Activated T-cell treated with anti-CD3 and anti-CD28 coated beads for 4 hours (primary cell): ENCODE results near the gene PEX3.
A peak's percentile ranks its signal among the peaks of the same experiment; 100 is the strongest.
"Not testable (repeated sequence)": the region's sequence is repeated elsewhere in the genome, so short reads cannot be mapped to it uniquely, and the experiment has no call there.

Experiments used
- DNase-seq: peaks from one replicate; pipeline ENCODE4 v3.0.0-alpha.2; 2020

PEX3 gene, protein sequence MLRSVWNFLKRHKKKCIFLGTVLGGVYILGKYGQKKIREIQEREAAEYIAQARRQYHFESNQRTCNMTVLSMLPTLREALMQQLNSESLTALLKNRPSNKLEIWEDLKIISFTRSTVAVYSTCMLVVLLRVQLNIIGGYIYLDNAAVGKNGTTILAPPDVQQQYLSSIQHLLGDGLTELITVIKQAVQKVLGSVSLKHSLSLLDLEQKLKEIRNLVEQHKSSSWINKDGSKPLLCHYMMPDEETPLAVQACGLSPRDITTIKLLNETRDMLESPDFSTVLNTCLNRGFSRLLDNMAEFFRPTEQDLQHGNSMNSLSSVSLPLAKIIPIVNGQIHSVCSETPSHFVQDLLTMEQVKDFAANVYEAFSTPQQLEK

DNA sequence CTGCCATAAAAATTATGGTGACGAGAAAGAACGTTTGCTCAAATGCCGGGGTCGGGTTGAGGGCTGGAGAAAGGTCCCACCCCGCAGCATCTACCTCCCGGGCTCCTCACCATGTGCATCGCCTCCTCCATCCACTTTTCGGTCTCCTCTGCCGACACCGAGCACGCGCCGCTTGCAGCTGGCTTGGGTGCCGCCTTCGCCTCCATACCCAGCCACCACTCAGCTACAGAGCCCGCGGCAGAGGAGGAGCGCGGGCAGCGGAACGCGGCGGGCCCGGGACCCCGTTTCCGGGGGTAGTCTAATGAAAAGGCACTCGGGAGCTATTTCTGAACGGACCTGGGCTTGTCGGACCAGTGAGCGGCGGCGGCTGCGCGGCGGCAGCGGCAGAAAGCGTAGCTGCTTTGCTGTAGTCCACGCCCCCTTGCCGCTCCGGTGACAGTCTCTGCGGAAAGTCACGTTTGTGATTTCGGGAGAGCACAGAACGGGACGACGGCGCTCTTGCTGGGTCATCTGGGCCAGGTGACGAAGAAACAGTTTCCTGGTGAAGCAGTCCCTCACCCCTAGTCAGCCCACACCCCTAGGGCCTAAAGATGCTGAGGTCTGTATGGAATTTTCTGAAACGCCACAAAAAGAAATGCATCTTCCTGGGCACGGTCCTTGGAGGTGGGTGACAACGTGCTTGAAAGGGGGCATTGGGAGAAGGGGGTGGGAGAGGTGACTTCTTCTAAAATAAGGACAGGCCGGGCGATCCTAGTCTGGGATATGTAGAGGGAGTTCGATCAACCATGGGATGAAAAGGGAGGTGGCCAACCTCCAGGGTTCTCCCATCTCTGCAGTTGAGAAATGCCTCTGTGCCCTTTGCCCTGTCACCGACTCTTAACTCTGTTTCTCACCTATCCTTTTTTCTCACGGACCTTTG lies at the start of gene PEX3, which contains the start of gene ADAT2:
Gene PEX3 (plus strand): TSS at position 353 of the 919 bp plus-strand sequence. CDS start 238 bp downstream, at position 591.
Gene ADAT2 (minus strand): TSS at position 243 of the 919 bp plus-strand sequence. CDS start 37 bp downstream, at position 206.
- peak; percentile 82 for DNase-seq

DNA sequence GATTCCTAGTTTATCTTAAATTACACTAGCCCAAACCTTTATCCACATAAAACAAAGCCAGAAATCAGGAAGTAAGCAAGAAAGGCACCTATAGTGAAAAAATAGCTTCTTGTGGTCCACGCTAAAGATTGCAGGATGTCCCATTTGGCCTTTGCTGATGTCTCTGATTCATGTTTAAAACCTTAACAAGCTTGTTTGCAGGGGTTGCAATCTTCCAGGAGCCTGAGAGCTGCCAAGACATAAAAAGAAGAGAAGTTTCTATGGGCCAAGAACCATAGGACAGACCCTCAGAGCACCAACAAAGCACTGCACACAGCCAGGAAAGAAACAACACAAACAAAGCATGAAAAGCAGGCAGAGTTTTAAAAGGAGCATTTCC lies 49.5 kb upstream of the PEX3 start:
- DNase-seq: no peak

DNA sequence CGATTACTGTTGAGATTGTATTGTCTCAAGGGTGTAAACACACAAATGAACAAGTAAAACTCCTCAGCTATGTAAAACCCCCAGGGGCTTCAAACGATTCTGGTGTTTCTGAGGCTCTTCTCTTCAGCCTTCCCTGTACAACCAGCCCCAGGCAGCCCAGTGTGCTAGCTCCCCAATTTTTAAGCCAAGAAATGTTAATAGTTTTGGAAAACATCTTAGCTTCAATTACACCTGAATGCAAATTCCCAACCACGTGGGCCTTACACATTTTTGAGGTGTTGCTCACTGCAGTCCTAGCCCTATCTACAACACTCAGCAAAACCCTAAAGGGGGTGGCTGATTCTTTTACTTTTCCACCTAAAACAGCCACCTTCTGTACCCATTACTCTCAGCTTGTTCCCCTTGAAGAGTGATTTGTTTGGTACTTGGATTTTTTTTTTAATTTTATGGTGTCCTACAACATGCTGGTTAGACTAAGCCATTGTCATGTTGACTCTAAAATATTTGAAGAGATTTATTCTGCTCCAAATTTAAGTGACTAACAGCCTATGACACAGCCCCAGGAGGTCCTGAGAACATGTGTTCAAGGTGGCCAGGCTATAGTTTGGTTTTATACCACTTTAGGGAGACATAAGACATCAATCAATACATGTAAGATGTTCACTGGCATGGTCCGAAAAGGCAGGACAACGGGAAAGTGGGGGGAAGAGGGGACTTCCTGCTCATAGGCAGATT lies 48.8 kb upstream of the PEX3 start:
- no peak for DNase-seq

DNA sequence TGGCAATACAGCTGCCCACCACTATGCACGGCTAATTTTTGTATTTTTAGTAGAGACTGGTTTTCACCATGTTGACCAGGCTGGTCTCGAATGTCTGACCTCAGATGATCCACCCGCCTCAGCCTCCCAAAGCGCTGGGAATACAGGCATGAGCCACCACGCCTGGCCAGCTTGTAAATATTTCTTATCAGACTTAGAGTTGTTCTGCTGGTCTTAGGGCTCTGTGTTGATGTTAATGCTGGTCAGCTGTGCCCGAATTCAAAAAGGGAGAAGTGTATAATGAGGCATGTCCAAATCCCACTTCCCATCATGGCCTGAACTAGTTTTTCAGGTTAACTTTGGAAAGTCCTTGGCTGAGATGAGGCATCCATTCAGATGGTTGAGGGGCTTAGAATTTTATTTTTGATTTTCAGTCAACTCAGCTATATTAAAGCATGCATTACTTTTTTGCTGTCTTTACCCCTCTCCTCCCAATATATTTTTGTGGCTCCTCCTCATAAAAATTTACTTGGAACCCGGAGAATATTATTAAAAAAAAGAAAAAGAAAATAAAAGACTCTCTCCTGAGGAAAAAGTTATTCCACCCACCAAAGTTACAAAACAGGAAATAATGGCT lies 47.8 kb upstream of the PEX3 start:
- DNase-seq: no peak

DNA sequence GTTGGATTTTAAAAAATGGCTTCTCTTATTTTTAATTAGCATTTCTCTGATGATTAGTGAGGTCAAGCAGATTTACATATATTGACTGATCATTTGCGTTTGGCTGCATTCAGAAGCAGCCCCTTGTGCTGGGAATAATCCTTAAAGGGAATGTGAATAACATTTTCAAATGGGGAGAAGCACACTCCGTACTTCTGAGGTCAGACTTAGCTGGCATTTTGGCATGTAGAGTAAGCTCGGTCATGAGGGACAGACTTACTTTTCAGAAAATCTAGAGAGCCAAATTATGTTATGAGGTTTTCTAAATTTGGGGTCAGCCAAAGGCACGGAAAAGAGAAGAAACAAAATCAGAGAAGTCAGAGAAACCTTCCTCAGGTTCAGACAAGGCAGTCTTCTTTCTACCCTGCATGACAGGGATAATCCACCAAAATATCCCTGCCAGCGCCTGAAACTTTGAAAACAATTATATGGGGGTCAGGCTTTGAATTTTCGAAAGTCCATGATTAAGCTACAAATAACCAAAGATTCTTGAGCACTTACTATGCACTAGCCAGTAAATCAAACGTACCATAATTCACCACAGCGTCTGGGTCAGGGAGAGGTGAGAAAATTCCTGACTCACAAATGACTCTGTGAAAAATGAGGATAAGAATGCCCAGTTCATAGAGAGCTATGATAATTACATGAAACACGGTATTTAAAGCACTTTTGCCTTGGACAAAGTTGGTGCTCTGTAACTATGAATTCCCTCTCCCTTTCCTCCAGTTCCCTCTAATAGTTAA lies 45.0 kb upstream of the PEX3 start:
- no peak for DNase-seq

DNA sequence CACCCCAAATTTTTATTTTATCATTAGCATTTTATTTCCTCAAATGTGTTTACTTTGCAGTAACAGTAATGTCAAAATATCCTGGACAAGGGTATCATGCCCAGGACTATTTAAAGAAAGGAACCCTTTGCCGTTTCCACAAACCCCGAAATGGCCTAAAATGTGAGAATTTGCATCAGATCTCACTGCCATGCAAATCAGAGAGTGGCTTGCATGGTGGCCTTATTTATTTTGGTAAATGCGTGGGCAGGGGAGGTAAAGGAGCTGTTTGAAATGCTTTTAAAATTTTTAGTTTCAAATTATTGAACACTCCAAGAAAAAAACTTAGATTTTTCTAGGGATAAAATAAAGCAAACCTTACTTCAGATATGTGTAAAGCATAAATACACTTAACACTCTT lies 43.9 kb upstream of the PEX3 start:
- DNase-seq: no peak

DNA sequence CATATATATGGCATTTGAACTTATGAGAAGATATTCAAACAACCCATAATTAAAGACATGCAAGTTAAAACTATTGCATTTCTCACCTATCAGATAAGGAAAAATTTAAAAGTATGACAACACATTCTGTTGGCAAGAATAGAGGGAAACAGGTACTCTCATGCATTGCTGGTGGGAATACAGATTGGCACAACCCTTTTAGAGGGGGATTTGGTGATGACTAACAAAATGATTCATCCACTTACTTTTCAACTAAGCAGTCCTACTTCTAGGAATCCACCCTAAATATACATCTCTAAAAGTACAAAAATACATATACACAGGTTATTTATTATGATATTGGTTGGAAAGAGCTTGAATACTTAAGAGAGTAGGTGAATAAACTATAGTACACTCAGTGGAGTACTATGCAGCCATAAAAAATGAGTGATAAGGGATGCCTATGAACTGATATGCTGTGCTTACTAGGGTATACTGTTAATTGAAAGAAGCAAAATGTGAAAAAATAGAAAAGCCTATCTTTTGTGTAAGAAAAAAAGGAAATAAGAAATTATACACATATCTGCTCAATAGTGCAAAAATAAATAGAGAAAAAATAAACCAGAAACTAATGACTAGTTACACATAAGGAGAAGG lies 42.3 kb upstream of the PEX3 start:
- DNase-seq: no peak

DNA sequence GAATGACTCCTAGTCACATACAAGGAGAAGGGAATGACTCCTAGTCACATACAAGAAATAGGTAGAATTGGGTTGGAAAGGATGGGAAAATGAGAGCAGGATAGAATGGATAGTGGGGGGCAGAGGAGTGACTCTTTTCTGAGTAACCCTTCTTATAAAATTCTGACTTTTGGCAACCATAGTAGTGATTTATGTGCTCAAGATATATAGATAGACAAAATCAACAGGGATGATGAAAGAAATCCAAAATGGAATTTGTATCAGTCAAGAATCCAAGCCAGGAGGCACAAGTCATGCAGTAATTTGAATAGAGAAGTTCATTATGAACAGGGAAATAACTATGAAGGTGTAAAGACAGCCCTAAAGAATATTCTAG lies 41.8 kb upstream of the PEX3 start:
- no peak for DNase-seq

DNA sequence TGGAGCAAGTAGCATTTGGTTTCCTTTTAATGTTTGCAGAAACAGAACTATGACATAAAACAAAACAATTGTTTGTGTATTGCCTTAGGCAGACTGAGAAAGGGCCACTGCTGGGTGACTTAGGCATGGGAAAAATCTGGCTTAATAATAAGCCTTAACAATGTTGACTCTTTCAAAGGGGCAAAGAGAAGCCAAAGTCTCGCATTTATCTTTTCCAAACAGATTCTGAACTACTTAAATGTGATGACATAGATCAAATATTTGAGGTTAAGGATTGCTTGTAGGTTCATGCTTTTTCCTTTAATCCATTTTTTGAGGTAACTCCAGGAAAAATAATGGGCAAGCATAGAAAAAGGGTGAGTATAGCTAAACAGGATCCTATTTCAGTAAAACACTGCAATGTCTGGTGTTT lies 39.7 kb upstream of the PEX3 start:
- DNase-seq: no peak

DNA sequence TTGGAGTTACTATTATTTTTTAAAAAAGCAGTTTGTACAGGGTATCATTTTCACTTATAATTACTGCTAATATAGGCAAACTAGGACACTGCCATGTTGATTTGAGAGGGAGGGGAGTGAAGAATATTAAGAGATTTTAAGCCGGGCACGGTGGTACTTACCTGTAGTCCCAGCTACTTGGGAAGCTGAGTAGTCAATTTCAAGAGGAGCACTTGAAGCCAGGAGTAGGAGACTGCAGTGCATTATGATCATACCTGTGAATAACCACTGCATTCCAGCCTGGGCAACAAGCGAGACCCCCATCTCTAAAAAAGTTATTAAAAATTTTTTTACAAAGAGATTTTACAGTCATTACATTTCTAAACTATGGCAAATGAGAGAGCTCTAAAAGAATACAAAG lies 35.8 kb upstream of the PEX3 start:
- DNase-seq: no peak

DNA sequence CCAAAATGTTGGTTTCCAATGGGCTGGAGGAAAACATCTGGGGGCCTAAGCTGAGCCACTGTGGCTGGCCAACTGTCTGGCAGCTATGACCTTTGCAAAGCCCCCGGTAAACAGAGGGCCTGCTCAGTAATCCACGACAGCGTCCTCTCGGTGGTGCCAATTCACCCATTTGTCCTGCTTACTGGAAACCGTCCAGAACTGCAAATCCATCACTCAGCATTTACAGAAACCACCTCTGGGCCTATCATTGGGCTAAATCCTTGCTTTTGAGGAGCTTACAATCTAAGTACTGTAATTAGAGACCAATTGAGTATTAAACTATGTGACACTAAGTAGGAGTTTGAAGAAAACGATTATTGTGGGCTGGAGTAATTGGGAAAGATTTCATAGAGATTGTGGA lies 31.1 kb upstream of the PEX3 start:
- DNase-seq: no peak

DNA sequence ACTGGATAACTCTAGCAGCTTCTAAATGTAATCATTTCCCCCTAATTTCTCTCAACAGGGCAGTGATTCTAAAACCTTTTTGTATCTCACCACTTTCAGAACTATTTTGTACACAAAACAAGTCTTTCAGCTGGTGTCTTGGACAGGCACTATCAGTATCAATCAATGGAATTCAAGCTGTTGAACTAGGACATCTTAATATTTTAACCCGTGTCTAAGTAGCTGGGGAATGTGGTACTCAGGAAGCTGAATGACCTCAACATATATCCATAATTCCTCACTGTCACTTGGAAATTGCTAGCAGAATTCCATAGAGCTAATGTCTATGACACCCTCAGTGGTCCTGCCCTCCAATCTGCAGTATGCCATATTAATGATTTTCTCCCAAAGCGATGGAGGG lies 24.6 kb upstream of the PEX3 start:
- no peak for DNase-seq

DNA sequence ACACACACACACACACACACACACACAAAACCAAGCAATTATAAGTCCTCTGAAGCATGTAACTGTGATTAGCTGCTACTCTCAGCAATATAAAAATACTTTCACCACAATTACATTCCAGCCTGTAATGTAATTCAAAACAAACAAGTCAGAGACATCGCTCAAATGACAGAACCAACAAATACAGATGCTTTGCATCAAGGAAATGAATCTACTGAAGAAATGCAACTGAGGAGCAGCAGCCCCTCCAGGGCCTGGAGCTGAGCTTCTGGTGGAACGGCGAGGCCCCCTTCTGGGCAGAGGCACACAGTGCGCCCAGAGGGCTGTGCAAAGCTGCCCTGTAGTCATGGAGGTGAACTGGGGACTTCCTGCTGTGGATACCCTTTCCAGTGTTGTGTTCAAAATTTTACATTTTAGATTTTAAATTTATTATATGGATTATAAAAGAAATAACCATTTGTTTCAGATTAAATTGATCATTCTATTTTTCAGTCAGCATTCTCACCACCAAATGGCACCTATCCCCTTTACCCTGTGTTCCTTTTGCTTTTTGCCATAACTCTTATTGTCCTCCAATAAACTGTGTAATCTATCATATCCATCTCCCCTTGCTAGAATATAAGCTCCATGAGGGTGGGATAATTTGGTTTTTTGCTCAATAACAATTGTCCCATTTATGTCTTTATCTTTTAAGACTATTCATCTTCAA lies 23.3 kb upstream of the PEX3 start:
- peak; percentile 64 for DNase-seq

DNA sequence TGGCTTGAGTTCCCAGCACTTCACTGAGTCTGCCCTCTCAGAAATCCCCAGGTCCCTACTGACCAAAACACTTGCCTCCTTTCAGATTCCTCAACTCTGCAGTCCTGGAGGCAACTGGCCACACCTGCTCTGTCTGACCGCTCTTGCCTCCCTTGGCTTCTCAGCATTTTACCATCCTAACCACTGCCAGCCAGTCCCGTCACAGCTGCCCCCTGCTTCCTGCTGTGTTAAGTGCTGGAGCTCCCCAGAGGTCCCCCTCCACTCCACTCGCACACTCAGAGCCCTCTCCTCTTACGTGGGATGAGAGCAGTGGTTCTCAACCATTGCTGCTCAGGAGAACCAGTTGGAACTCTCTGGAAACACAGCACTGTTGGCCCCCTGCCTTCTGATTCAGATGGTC lies 20.6 kb upstream of the PEX3 start:
- no peak for DNase-seq

DNA sequence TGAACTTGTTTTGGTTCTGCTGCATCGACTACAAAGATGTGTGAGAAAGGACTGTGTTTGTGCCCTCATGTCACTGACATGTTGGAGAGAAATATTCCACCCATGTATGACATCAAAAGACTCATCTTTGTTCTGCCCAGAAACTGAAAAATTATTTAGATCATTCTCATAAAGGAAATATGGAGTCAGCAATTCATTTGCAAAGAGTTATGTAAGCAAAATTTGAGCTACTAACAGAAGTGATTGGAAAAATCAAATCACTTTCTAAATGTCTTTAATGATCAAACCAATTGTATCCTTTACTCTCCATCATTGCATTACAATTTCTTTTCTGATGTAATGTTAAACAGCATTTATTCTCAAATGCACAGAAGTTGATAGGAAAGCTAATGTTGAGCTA lies 19.4 kb upstream of the PEX3 start:
- no peak for DNase-seq

DNA sequence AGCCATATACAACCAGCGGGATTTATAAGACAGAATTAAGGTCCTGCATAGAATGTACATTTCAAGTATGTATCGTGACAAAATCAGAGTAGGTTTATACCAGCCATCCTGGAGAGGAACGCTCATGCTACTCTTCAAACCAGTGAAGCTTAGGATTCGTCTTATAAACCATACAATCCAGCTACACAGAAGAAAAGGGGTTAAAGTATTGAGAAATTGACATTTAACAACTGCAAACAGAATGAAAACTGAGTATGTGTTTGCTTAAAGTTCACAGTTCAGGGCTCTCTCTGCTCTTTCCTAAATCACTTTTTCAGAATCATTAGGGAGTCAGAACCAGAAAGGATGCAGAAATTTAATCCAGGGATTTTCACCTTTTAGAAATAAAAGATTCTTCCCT lies 18.0 kb upstream of the PEX3 start:
- no peak for DNase-seq

DNA sequence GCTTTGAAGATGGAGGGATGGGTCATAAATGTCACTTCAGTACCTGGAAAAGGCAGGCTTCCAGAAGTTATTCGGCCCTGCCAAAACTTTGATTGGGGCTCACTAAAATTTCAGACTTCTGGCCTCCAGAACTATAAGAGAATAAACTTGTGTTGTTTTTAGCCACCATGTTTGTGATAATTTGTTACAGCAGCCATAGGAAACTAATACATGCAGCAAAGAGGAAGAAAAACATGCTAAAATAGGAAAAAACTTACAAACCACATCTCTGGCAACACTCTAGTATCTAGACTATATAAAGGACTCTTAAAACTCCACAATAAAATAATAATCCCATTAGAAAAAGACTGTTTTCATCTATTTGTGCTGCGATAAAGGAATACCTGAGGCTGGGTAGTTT lies 9.6 kb upstream of the PEX3 start:
- DNase-seq: no peak

DNA sequence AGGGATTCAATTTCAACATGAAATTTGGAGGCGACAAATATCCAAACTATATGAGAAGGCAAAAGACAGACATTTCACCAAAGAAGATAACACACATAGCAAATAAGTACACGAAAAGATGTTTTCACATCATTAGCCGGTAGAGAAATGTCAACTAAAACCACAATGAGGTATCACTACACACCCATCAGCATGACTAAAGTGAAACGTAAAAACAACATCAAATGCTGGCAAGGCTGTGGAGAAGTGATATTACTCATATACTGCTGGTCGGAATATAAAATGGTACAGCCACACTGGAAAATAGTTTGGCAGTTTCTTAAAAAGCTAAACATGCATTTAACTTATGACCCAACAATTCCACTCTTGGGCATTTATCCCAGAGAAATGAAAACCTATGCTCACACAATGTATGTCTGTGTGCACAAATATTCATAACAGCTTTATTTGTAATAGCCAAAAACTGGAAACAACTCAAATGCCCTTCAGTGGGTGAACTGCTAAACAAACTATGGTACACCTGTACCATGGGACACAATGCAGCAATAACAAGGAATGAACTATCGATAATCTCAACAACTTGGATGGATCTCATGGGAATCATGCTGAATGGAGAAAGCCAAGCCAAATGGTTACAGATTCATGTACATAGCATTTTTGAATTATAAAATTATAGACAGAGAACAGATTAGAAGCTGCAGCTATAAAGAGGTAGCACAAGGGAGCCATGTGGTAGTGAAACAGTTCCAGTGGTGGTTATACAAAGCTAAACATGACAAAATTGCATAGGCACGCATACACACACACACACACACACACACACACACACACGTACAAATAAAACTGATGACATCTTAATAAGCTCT lies 8.7 kb upstream of the PEX3 start:
- DNase-seq: no peak

DNA sequence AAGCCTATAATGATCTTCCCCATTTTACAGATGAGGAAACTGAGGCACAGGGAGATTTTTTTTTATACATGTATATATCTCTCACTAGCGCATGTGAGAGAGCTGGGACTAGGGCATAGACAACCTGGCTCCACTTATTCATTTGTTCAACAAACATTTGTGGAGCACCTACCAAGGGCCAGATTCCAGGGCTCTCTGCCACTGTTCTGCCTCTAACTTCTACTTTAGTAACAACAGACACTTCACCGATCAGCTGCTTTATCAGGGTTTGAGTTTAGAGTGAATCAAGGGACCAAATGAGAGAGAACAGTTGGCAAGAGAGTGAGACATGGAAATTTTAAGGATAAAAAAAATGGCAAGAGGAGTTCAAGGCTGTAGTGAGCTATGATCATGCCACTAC lies 7.5 kb upstream of the PEX3 start:
- no peak for DNase-seq

DNA sequence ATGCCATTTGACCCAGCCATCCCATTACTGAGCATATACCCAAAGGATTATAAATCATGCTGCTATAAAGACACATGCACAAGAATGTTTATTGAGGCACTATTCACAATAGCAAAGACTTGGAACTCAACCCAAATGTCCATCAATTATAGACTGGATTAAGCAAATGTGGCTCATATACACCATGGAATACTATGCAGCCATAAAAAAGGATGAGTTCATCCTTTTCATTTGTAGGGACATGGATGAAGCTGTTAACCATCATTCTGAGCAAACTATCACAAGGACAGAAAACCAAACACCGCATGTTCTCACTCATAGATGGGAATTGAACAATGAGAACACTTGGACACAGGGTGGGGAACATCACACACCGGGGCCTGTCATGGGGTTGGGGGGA lies 2.7 kb upstream of the PEX3 start:
- not testable (repeated sequence) for DNase-seq
